Mucosa of stomach (tissue), 1 donor: ENCODE measurements around the gene MMP14.
"Not testable (repeated sequence)": the region's sequence is repeated elsewhere in the genome, so short reads cannot be mapped to it uniquely, and the experiment has no call there.

Experiments used
- H3K27me3 ChIP-seq: one replicate; pipeline ENCODE4 v1.7.0; 2013; ENCODE audit warnings: mild to moderate bottlenecking, low read length; ENCODE audit not compliant: control insufficient read depth, insufficient read depth
- H3K36me3 ChIP-seq: one replicate; pipeline ENCODE4 v1.7.0; 2013; ENCODE audit warnings: low read length; ENCODE audit not compliant: control insufficient read depth, insufficient read depth
- H3K4me1 ChIP-seq: one replicate; pipeline ENCODE4 v1.7.0; 2013; ENCODE audit warnings: mild to moderate bottlenecking, low read length; ENCODE audit not compliant: control insufficient read depth, insufficient read depth
- H3K4me3 ChIP-seq: one replicate; pipeline ENCODE4 v1.7.0; 2013; ENCODE audit warnings: low read length
- H3K9ac ChIP-seq: one replicate; pipeline ENCODE4 v1.7.0; 2013; ENCODE audit warnings: mild to moderate bottlenecking, low read length, moderate library complexity
- H3K9me3 ChIP-seq: one replicate; pipeline ENCODE4 v1.7.0; 2013; ENCODE audit warnings: mild to moderate bottlenecking, low read length, moderate library complexity; ENCODE audit not compliant: control insufficient read depth
- donor health status: Pancreatic carcinoma.

MMP14 gene

GRCh38 chr14:22836301-22837113, at the start of gene MMP14:
MMP14 (plus strand) TSS chr14:22836585; CDS start chr14:22836818, 233 bp downstream.
- H3K4me3 ChIP-seq, result peak within 1 kb of the TSS; percentile 86

GRCh38 chr14:22786685-22787084, 49.7 kb upstream of the MMP14 start:
- Histone ChIP-seq H3K9me3 (no peaks in the 10 kb centered on the region), H3K9ac (no peak overlapping the region), H3K4me3 (no peak overlapping the region), H3K36me3 (no peaks in the 10 kb centered on the region), H3K27me3 (no peaks in the 10 kb centered on the region), H3K4me1 (peaks cover 1% of the 10 kb centered on the region)

More at GRCh38 chr14:22836301-22837113, at the start of gene MMP14:
- peaks cover 2% of the 10 kb centered on the region for H3K36me3 ChIP-seq
- no peaks in the 10 kb centered on the region for H3K27me3 ChIP-seq
- peak within 1 kb of the TSS; percentile 97 for H3K9ac ChIP-seq
- peaks cover 18% of the 10 kb centered on the region for H3K4me1 ChIP-seq
- H3K9me3 ChIP-seq, result no peaks in the 10 kb centered on the region

- Histone ChIP-seq H3K9ac (no peak overlapping the region), H3K36me3 (no peaks in the 10 kb centered on the region), H3K4me3 (no peak overlapping the region), H3K4me1 (no peaks in the 10 kb centered on the region), H3K9me3 (no peaks in the 10 kb centered on the region), H3K27me3 (no peaks in the 10 kb centered on the region)
These were observed 45.1 kb upstream of the MMP14 start for GRCh38 chr14:22791301-22791700.

- H3K4me1 ChIP-seq, result no peaks in the 10 kb centered on the region
- H3K4me3 ChIP-seq, result no peak overlapping the region
- no peaks in the 10 kb centered on the region for H3K27me3 ChIP-seq
These were observed 44.2 kb upstream of the MMP14 start for GRCh38 chr14:22792158-22792557.

GRCh38 chr14:22793550-22793949, 42.8 kb upstream of the MMP14 start:
- H3K4me1 ChIP-seq, H3K9me3 ChIP-seq, H3K9ac ChIP-seq, H3K27me3 ChIP-seq, H3K4me3 ChIP-seq, H3K36me3 ChIP-seq: not testable (repeated sequence)

More at GRCh38 chr14:22792158-22792557, 44.2 kb upstream of the MMP14 start:
- Histone ChIP-seq H3K9me3 (no peaks in the 10 kb centered on the region), H3K9ac (no peak overlapping the region), H3K36me3 (no peaks in the 10 kb centered on the region)

- H3K9me3 ChIP-seq, result no peaks in the 10 kb centered on the region
- H3K4me3 ChIP-seq, result no peak overlapping the region
- H3K9ac ChIP-seq, result no peak overlapping the region
- no peaks in the 10 kb centered on the region for H3K4me1 ChIP-seq
- H3K36me3 ChIP-seq, result no peaks in the 10 kb centered on the region
- H3K27me3 ChIP-seq, result no peaks in the 10 kb centered on the region
These were observed 42.4 kb upstream of the MMP14 start for GRCh38 chr14:22793976-22794375.

- Histone ChIP-seq H3K27me3 (no peaks in the 10 kb centered on the region), H3K36me3 (no peaks in the 10 kb centered on the region), H3K4me1 (no peaks in the 10 kb centered on the region), H3K4me3 (no peak overlapping the region), H3K9me3 (no peaks in the 10 kb centered on the region), H3K9ac (no peak overlapping the region)
These were observed 41.8 kb upstream of the MMP14 start for GRCh38 chr14:22794551-22794951.

- Histone ChIP-seq H3K4me3 (no peak overlapping the region), H3K27me3 (no peaks in the 10 kb centered on the region), H3K36me3 (no peaks in the 10 kb centered on the region), H3K9me3 (no peaks in the 10 kb centered on the region), H3K9ac (no peak overlapping the region), H3K4me1 (no peaks in the 10 kb centered on the region)
These were observed 40.2 kb upstream of the MMP14 start for GRCh38 chr14:22796087-22796707.

- no peak overlapping the region for H3K9ac ChIP-seq
- no peaks in the 10 kb centered on the region for H3K9me3 ChIP-seq
- H3K4me1 ChIP-seq, result no peaks in the 10 kb centered on the region
- no peaks in the 10 kb centered on the region for H3K27me3 ChIP-seq
- H3K4me3 ChIP-seq, result no peak overlapping the region
- no peaks in the 10 kb centered on the region for H3K36me3 ChIP-seq
These were observed 39.1 kb upstream of the MMP14 start for GRCh38 chr14:22797017-22797917.

- Histone ChIP-seq H3K9ac (no peak overlapping the region), H3K27me3 (no peaks in the 10 kb centered on the region), H3K4me1 (peaks cover under 1% of the 10 kb centered on the region), H3K36me3 (no peaks in the 10 kb centered on the region), H3K4me3 (no peak overlapping the region), H3K9me3 (no peaks in the 10 kb centered on the region)
These were observed 37.9 kb upstream of the MMP14 start for GRCh38 chr14:22798528-22798927.

GRCh38 chr14:22800346-22800745, 36.0 kb upstream of the MMP14 start:
- Histone ChIP-seq H3K4me3 (no peak overlapping the region), H3K9me3 (no peaks in the 10 kb centered on the region), H3K27me3 (no peaks in the 10 kb centered on the region), H3K9ac (no peak overlapping the region), H3K36me3 (no peaks in the 10 kb centered on the region), H3K4me1 (peaks cover 4% of the 10 kb centered on the region)

GRCh38 chr14:22801716-22802115, 34.7 kb upstream of the MMP14 start:
- Histone ChIP-seq H3K9ac (no peak overlapping the region), H3K4me3 (no peak overlapping the region), H3K4me1 (peaks cover 4% of the 10 kb centered on the region), H3K27me3 (no peaks in the 10 kb centered on the region), H3K36me3 (no peaks in the 10 kb centered on the region), H3K9me3 (no peaks in the 10 kb centered on the region)
